ENCODE data around the gene PANK2.

DNA sequence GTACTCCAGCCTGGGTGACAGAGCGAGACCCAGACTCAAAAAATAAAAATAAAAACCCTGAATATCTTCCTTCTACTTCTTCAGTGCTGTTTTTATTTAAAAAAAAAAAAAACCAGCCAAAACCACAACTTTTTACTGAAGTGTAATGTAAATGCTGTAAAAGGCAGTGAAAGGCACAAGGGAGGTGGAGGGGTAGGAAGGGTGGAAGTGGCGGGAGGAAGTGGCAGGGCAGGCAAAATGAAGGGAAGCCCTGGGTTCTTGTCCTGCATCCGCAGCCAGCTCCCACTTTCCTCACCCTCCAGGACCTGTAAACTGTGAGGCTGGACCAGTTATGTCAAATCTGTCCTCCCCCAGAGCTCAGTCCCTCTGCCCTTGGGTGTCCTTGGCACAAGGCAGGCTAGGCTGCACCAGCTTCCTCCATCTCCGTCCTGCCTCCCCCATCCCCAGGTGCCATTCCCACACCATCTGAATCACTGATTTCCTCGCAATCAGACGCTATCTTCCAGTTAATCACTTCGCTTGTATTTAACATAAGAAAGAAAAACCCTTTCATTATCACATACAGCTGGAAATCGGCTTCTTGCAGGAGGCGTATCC lies 13.7 kb upstream of the PANK2 start:
- TF ChIP-seq POLR2AphosphoS5 (IDR thresholded peaks at IDR 0.05; ENCODE audit: insufficient read depth in 1 of 2, low read depth in 1 of 2): no peak
- TF ChIP-seq, protein P1, sequence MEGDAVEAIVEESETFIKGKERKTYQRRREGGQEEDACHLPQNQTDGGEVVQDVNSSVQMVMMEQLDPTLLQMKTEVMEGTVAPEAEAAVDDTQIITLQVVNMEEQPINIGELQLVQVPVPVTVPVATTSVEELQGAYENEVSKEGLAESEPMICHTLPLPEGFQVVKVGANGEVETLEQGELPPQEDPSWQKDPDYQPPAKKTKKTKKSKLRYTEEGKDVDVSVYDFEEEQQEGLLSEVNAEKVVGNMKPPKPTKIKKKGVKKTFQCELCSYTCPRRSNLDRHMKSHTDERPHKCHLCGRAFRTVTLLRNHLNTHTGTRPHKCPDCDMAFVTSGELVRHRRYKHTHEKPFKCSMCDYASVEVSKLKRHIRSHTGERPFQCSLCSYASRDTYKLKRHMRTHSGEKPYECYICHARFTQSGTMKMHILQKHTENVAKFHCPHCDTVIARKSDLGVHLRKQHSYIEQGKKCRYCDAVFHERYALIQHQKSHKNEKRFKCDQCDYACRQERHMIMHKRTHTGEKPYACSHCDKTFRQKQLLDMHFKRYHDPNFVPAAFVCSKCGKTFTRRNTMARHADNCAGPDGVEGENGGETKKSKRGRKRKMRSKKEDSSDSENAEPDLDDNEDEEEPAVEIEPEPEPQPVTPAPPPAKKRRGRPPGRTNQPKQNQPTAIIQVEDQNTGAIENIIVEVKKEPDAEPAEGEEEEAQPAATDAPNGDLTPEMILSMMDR (IDR thresholded peaks at IDR 0.05): no peak
- no peak for TF ChIP-seq POLR2A (IDR thresholded peaks at IDR 0.05)
